Breast epithelium (tissue), 3 donors: Measurements from ENCODE around the gene WWOX.

Experiments used
- CTCF ChIP-seq, 3 donors: fragments of 450-650 bp; IDR thresholded peaks; one replicate each; pipeline ENCODE4 v1.5.1; 2016 to 2017; ENCODE audit warnings: antibody characterized with exemption in 3 of 3, mild to moderate bottlenecking in 3 of 3, moderate library complexity in 3 of 3
- POLR2AphosphoS5 ChIP-seq, 3 donors: sonication (generic); formaldehyde crosslinking; IDR thresholded peaks; one replicate each; pipeline ENCODE4 v1.6.1; 2017; ENCODE audit warnings: antibody characterized with exemption in 3 of 3

- no peak for TF ChIP-seq CTCF (IDR thresholded peaks at IDR 0.05)
- no peak for TF ChIP-seq POLR2AphosphoS5 (IDR thresholded peaks at IDR 0.05)
These were observed 961.7 kb downstream of the WWOX start for GRCh38 chr16:79061181-79061580.
